HEK293 (cell line): ENCODE data around the gene TIAM2.

ENCODE experiments used
- CTCF ChIA-PET: fragments of 350-600 bp; formaldehyde crosslinking; extraction: SDS; loops from one replicate; lab custom pipeline; 2021; ENCODE audit warnings: antibody characterized with exemption; lab: Yijun Ruan, JAX
- POLR2A ChIA-PET: fragments of 300-600 bp; formaldehyde crosslinking; extraction: SDS; loops from one replicate; lab custom pipeline; 2020; ENCODE audit warnings: antibody characterized with exemption, inconsistent platforms; lab: Yijun Ruan, JAX
- H3K27ac ChIP-seq: fragments of 200-500 bp; sonication (Bioruptor generic); 2 replicates; pipeline ENCODE4 v1.5.1; 2014; ENCODE audit warnings: low read depth, low read length, control low read depth, inconsistent platforms; ENCODE audit errors: extremely low read depth
- H3K36me3 ChIP-seq, 2 experiments: fragments of 200-500 bp in 1 of 2; sonication (Bioruptor generic) in 1 of 2; 1 replicate in 1 of 2; 2 replicates in 1 of 2; pipeline ENCODE4 v1.5.1; 2014 to 2017; ENCODE audit warnings: inconsistent platforms in 2 of 2, low read length in 2 of 2; ENCODE audit not compliant: control insufficient read depth in 2 of 2, insufficient read depth in 1 of 2
- H3K4me1 ChIP-seq: fragments of 200-500 bp; sonication (Bioruptor generic); 2 replicates; pipeline ENCODE4 v1.5.1; 2014; ENCODE audit warnings: mild to moderate bottlenecking, low read length, inconsistent platforms; ENCODE audit not compliant: control insufficient read depth, insufficient read depth
- H3K4me3 ChIP-seq: 2 replicates; pipeline ENCODE4 v1.5.1; 2011; ENCODE audit warnings: low read depth, mild to moderate bottlenecking, control low read depth, low read length, moderate library complexity
- H3K9me3 ChIP-seq: fragments of 200-500 bp; sonication (Bioruptor generic); 2 replicates; pipeline ENCODE4 v1.5.1; 2014; ENCODE audit warnings: low read depth, low read length, inconsistent platforms; ENCODE audit not compliant: control insufficient read depth, insufficient read depth
- GLI2 ChIP-seq: fragments of 450-650 bp; formaldehyde crosslinking; IDR thresholded peaks from 2 replicates; pipeline ENCODE4; 2017; ENCODE audit warnings: missing biosample characterization, missing genetic modification characterization, low read depth, borderline replicate concordance
- MZF1 ChIP-seq: fragments of 450-650 bp; formaldehyde crosslinking; IDR thresholded peaks from 2 replicates; pipeline ENCODE4 v1.5.1; 2017; ENCODE audit warnings: missing biosample characterization, missing genetic modification characterization, borderline replicate concordance
- OSR2 ChIP-seq: fragments of 450-650 bp; formaldehyde crosslinking; IDR thresholded peaks from 2 replicates; pipeline ENCODE4 v1.5.1; 2016; ENCODE audit warnings: missing biosample characterization, missing genetic modification characterization
- PBX3 ChIP-seq: sonication (generic); formaldehyde crosslinking; IDR thresholded peaks from 2 replicates; pipeline ENCODE4 v1.8.1; 2022; ENCODE audit warnings: mild to moderate bottlenecking, moderate library complexity, missing genetic modification reagents
- PRDM1 ChIP-seq: fragments of 450-650 bp; formaldehyde crosslinking; IDR thresholded peaks from 2 replicates; pipeline ENCODE4; 2016; ENCODE audit warnings: missing biosample characterization, missing genetic modification characterization
- PRDM2 ChIP-seq: fragments of 450-650 bp; formaldehyde crosslinking; IDR thresholded peaks from 2 replicates; pipeline ENCODE4 v1.5.1; 2016; ENCODE audit warnings: missing biosample characterization, missing genetic modification characterization, borderline replicate concordance
- SCRT2 ChIP-seq: fragments of 450-650 bp; formaldehyde crosslinking; IDR thresholded peaks from 2 replicates; pipeline ENCODE4 v1.5.1; 2016; ENCODE audit warnings: missing biosample characterization, missing genetic modification characterization
- SETDB1 ChIP-seq: IDR thresholded peaks from one replicate; pipeline ENCODE4 v1.6.1; 2017; ENCODE audit warnings: mild to moderate bottlenecking, low read length, moderate library complexity, mixed read lengths; ENCODE audit not compliant: insufficient read length
- SP2 ChIP-seq: fragments of 450-650 bp; formaldehyde crosslinking; IDR thresholded peaks from 2 replicates; pipeline ENCODE4 v1.5.1; 2016; ENCODE audit warnings: missing biosample characterization, missing genetic modification characterization
- ZNF121 ChIP-seq: fragments of 450-650 bp; formaldehyde crosslinking; IDR thresholded peaks from 2 replicates; pipeline ENCODE4 v1.5.1; 2016; ENCODE audit warnings: missing biosample characterization, missing genetic modification characterization
- ZNF16 ChIP-seq: fragments of 450-650 bp; formaldehyde crosslinking; IDR thresholded peaks from 2 replicates; pipeline ENCODE4 v1.5.1; 2016; ENCODE audit warnings: low read depth, missing biosample characterization, missing genetic modification characterization
- ZNF221 ChIP-seq: fragments of 450-650 bp; formaldehyde crosslinking; IDR thresholded peaks from 2 replicates; pipeline ENCODE4 v1.5.1; 2017; ENCODE audit warnings: missing biosample characterization, missing genetic modification characterization, borderline replicate concordance
- ZNF510 ChIP-seq: fragments of 450-650 bp; formaldehyde crosslinking; IDR thresholded peaks from 2 replicates; pipeline ENCODE4 v1.5.1; 2018; ENCODE audit warnings: mild to moderate bottlenecking, missing genetic modification characterization, missing biosample characterization; ENCODE audit not compliant: insufficient replicate concordance
- ZNF529 ChIP-seq: fragments of 450-650 bp; formaldehyde crosslinking; IDR thresholded peaks from 2 replicates; pipeline ENCODE4 v1.5.1; 2017; ENCODE audit warnings: missing genetic modification characterization, missing biosample characterization; ENCODE audit not compliant: insufficient replicate concordance
- ZNF530 ChIP-seq: fragments of 450-650 bp; formaldehyde crosslinking; IDR thresholded peaks from 2 replicates; pipeline ENCODE4 v1.5.1; 2016; ENCODE audit warnings: low read depth, missing biosample characterization, missing genetic modification characterization
- ZNF548 ChIP-seq: fragments of 450-650 bp; formaldehyde crosslinking; IDR thresholded peaks from 2 replicates; pipeline ENCODE4 v1.5.1; 2016; ENCODE audit warnings: missing biosample characterization, missing genetic modification characterization
- TF ChIP-seq, protein P1 (sequence below): fragments of 450-650 bp; formaldehyde crosslinking; IDR thresholded peaks from 2 replicates; pipeline ENCODE4 v1.5.1; 2016; ENCODE audit warnings: missing biosample characterization, missing genetic modification characterization

TIAM2 gene

DNA sequence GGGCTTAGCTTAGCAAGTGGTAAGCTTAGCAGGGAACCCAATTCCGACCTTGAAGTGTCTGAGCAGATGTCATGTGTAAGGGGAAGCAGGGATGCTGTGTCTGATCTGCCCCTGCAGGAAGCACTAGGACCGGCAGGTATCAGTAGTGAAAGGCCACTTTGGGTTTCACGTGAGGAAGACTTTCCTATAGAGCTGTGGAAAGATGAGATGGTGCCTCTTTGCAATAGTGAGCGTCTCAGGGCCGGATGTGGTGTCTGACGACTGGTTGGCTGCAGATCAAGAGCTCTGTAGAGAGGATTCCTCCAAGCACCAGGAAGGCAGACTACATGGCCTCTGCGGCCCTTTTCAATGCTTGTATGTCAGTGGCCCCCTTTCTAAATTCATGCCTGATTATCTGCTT is 98.3 kb downstream of the TIAM2 start:
- Histone ChIP-seq H3K27ac (no peak overlapping the region), H3K4me3 (no peak overlapping the region), H3K36me3 (peaks cover 0 to 15% of the 10 kb centered on the region in 2 experiments; a peak in 2 of 3 replicates), H3K9me3 (no peaks in the 10 kb centered on the region), H3K4me1 (no peaks in the 10 kb centered on the region)
- ChIA-PET POLR2A (no interaction called here), CTCF (interaction anchor here (0.7 kb wide), 1 partner anchor 55 kb away, joined by 3 read pairs; no protein-coding TSS in a partner anchor)
- TF ChIP-seq SCRT2, result no peak
- TF ChIP-seq ZNF16 (tag by site-specific recombination), result no peak
- TF ChIP-seq ZNF121, result no peak
- no peak for TF ChIP-seq ZNF510
- TF ChIP-seq ZNF530, result no peak
- no peak for TF ChIP-seq SETDB1
- no peak for TF ChIP-seq GLI2 (tag by site-specific recombination)
- TF ChIP-seq PRDM2 (tag by site-specific recombination), result no peak
- TF ChIP-seq SP2 (tag by site-specific recombination), result no peak
- no peak for TF ChIP-seq PBX3 (CRISPR knock-in tag)
- no peak for TF ChIP-seq MZF1
- no peak for TF ChIP-seq PRDM1 (tag by site-specific recombination)
- TF ChIP-seq ZNF529 (tag by site-specific recombination), result no peak

DNA sequence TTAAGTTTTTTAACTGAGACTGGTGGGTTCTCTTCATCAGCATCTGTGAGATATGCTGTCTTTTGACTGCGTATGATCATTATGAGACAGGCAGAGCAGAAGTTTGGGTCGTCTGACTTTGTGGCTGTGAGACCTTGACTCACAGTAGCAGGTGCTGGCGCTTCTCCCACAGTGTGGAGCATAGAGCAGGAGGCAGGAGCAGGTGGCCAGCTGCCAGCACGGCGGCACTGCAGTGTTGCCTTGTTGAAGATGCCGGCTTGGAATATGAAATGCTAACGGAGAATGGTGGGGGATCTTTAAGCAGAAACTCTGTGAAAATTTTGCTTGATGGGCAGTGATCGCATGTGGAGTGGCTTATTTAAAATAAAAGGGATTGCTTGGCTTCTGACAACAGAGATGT is 105.0 kb downstream of the TIAM2 start:
- Histone ChIP-seq H3K9me3 (no peaks in the 10 kb centered on the region), H3K4me3 (no peak overlapping the region), H3K36me3 (no peaks in the 10 kb centered on the region; a peak in 1 of 3 replicates), H3K27ac (no peak overlapping the region), H3K4me1 (no peaks in the 10 kb centered on the region)
- CTCF ChIA-PET, result no interaction called here
- POLR2A ChIA-PET, result no interaction called here
- TF ChIP-seq OSR2 (tag by site-specific recombination) (peak; percentile 52; the same call in 1 of the 2 replicates), ZNF548 (tag by site-specific recombination) (no peak), ZNF221 (tag by site-specific recombination) (no peak)
- TF ChIP-seq, protein P1, sequence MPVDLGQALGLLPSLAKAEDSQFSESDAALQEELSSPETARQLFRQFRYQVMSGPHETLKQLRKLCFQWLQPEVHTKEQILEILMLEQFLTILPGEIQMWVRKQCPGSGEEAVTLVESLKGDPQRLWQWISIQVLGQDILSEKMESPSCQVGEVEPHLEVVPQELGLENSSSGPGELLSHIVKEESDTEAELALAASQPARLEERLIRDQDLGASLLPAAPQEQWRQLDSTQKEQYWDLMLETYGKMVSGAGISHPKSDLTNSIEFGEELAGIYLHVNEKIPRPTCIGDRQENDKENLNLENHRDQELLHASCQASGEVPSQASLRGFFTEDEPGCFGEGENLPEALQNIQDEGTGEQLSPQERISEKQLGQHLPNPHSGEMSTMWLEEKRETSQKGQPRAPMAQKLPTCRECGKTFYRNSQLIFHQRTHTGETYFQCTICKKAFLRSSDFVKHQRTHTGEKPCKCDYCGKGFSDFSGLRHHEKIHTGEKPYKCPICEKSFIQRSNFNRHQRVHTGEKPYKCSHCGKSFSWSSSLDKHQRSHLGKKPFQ (tag by site-specific recombination), result no peak
